Measurements from ENCODE around the gene RFTN1. TPM values are rescaled to one million over a fixed set of nuclear protein-coding genes. Genes with fewer than 3 reads are reported as not detected.
A peak's percentile ranks its signal among the peaks of the same experiment; 100 is the strongest.

The RFTN1 gene
- total and polyA plus RNA-seq, 2 donors (not counting 3 experiments of a cell fraction or from before 2014, with no cell fraction given): 40.3 to 43.3 TPM

GRCh38 chr3:16467393-16467792, 46.1 kb downstream of the RFTN1 start:
- no peak overlapping the region for H3K9ac ChIP-seq (replicated peaks; ENCODE audit: extremely low read depth, insufficient read depth, low read length)
- peaks cover 22% of the 10 kb centered on the region for H3K4me1 ChIP-seq (ENCODE audit: control insufficient read depth, extremely low read depth, insufficient read depth, low read length)
- dilution Hi-C loops (cut with MboI; ENCODE audit: extremely low pct_ligation_motif_present, low sequenced_read_pairs) (no loop called here), intact Hi-C loops (cut with micrococcal nuclease) (no loop called here)
- POLR2A ChIA-PET: no interaction called here
- no peaks in the 10 kb centered on the region for H4K20me1 ChIP-seq (replicated peaks; ENCODE audit: control insufficient read depth, extremely low read depth, insufficient read depth, low read length)
- no peaks in the 10 kb centered on the region for H3K36me3 ChIP-seq (ENCODE audit: control insufficient read depth in 2 of 2, extremely low read depth in 1 of 2, insufficient read depth in 2 of 2, low read length in 2 of 2)
- H3K4me3 ChIP-seq (replicated peaks in 1 of 3; ENCODE audit: insufficient read depth in 1 of 3, low read depth in 1 of 3, low read length in 3 of 3): no peak overlapping the region
- H3K79me2 ChIP-seq (ENCODE audit: control insufficient read depth, insufficient read depth, low read length): peaks cover 4% of the 10 kb centered on the region
- no peak overlapping the region for H3K4me2 ChIP-seq (ENCODE audit: insufficient read depth, low read length)
- no peaks in the 10 kb centered on the region for H3K27me3 ChIP-seq (ENCODE audit: control insufficient read depth in 2 of 2, insufficient read depth in 2 of 2, low read length in 2 of 2)
- TF ChIP-seq GATA2 (IDR thresholded peaks at IDR 0.05; ENCODE audit: insufficient read depth, insufficient read length, low read depth, low read length) (no peak), MYC (IDR thresholded peaks at IDR 0.05; ENCODE audit: low read depth, low read length) (no peak), JUN (IDR thresholded peaks at IDR 0.05; ENCODE audit: borderline replicate concordance, insufficient read depth, insufficient read length, low read depth) (no peak), MAX (IDR thresholded peaks at IDR 0.05; ENCODE audit: insufficient read depth, insufficient read length) (no peak), POLR2AphosphoS5 (IDR thresholded peaks at IDR 0.05; ENCODE audit: insufficient read depth, low read depth, low read length) (no peak), POLR2A (IDR thresholded peaks at IDR 0.05; ENCODE audit: low read depth, low read length) (no peak), EZH2 (IDR thresholded peaks at IDR 0.05; ENCODE audit: borderline replicate concordance, low read depth, low read length, severe bottlenecking) (no peak), FOS (IDR thresholded peaks at IDR 0.05; ENCODE audit: borderline replicate concordance, insufficient read depth, low read length) (no peak), CTCF (IDR thresholded peaks at IDR 0.05; ENCODE audit: extremely low read depth in 1 of 2, insufficient read depth in 1 of 2, low read depth in 1 of 2, low read length in 2 of 2) (no peak)
- H3K27ac ChIP-seq (ENCODE audit: insufficient read depth, low read depth, low read length): no peak overlapping the region
- no peak for DNase-seq (ENCODE audit: low read depth, low spot score)
- H2AFZ ChIP-seq (ENCODE audit: low read depth, low read length): no peak overlapping the region
- BruUV-seq (replicated peaks): no TSS peak
- no peaks in the 10 kb centered on the region for H3K9me1 ChIP-seq (replicated peaks; ENCODE audit: control insufficient read depth, extremely low read depth, insufficient read depth, low read length)
- FAIRE-seq: peak; percentile 31
- CTCF ChIA-PET: interaction anchor here (2.6 kb wide), 1 partner anchor 17 kb away, joined by 10 read pairs; no protein-coding TSS in a partner anchor
- no peaks in the 10 kb centered on the region for H3K9me3 ChIP-seq (replicated peaks; ENCODE audit: control insufficient read depth, insufficient read depth, low read length)
